BE2C (cell line): ENCODE results near the gene MXD1.

Source experiments
- DNase-seq: peaks from one replicate; pipeline ENCODE4 v3.0.0-alpha.2; 2020
- H3K27me3 ChIP-seq: fragments of 250-450 bp; sonication (Bioruptor Pico); 2 replicates; pipeline ENCODE4 v1.5.1; 2020; ENCODE audit warnings: mild to moderate bottlenecking
- H3K36me3 ChIP-seq: fragments of 250-450 bp; sonication (Bioruptor Pico); 2 replicates; pipeline ENCODE4 v1.5.1; 2020; ENCODE audit warnings: mild to moderate bottlenecking
- H3K4me1 ChIP-seq: fragments of 250-450 bp; sonication (Bioruptor Pico); 2 replicates; pipeline ENCODE4 v1.5.1; 2020
- H3K4me3 ChIP-seq: 2 replicates; pipeline ENCODE4 v1.5.1; 2011; ENCODE audit warnings: low read depth, low read length
- H3K9me3 ChIP-seq: fragments of 250-450 bp; sonication (Bioruptor Pico); 2 replicates; pipeline ENCODE4 v1.5.1; 2020
- CTCF ChIP-seq: IDR thresholded peaks from 2 replicates; pipeline ENCODE4 v1.5.1; 2012; ENCODE audit warnings: mild to moderate bottlenecking, low read depth, low read length

The MXD1 gene

GRCh38 chr2:69972822-69973221 is 57.9 kb downstream of the MXD1 start:
- H3K27me3 ChIP-seq = no peaks in the 10 kb centered on the region
- TF ChIP-seq CTCF = no peak
- no peaks in the 10 kb centered on the region for H3K9me3 ChIP-seq
- H3K36me3 ChIP-seq = no peaks in the 10 kb centered on the region
- H3K4me1 ChIP-seq = no peaks in the 10 kb centered on the region
- DNase-seq = no peak
- no peak overlapping the region for H3K4me3 ChIP-seq

- no peak for TF ChIP-seq CTCF
- no peak for DNase-seq
Observed at GRCh38 chr2:69973335-69973735, 58.4 kb downstream of the MXD1 start.

GRCh38 chr2:69975136-69975852 is 60.4 kb downstream of the MXD1 start:
- H3K4me1 ChIP-seq = no peaks in the 10 kb centered on the region
- no peak overlapping the region for H3K4me3 ChIP-seq
- no peak for TF ChIP-seq CTCF
- H3K27me3 ChIP-seq = no peaks in the 10 kb centered on the region
- no peaks in the 10 kb centered on the region for H3K9me3 ChIP-seq
- no peaks in the 10 kb centered on the region for H3K36me3 ChIP-seq
- DNase-seq = no peak

More at GRCh38 chr2:69973335-69973735, 58.4 kb downstream of the MXD1 start:
- Histone ChIP-seq H3K36me3 (no peaks in the 10 kb centered on the region), H3K4me3 (no peak overlapping the region), H3K9me3 (no peaks in the 10 kb centered on the region), H3K4me1 (no peaks in the 10 kb centered on the region), H3K27me3 (no peaks in the 10 kb centered on the region)

GRCh38 chr2:69975853-69976462 is 61.0 kb downstream of the MXD1 start:
- DNase-seq = no peak

GRCh38 chr2:69977186-69977585 is 62.3 kb downstream of the MXD1 start:
- H3K9me3 ChIP-seq = no peaks in the 10 kb centered on the region
- no peak overlapping the region for H3K4me3 ChIP-seq
- no peaks in the 10 kb centered on the region for H3K4me1 ChIP-seq
- TF ChIP-seq CTCF = no peak
- no peak for DNase-seq
- no peaks in the 10 kb centered on the region for H3K27me3 ChIP-seq
- no peaks in the 10 kb centered on the region for H3K36me3 ChIP-seq

More at GRCh38 chr2:69975853-69976462, 61.0 kb downstream of the MXD1 start:
- Histone ChIP-seq H3K4me3 (no peak overlapping the region), H3K4me1 (no peaks in the 10 kb centered on the region), H3K9me3 (no peaks in the 10 kb centered on the region), H3K36me3 (no peaks in the 10 kb centered on the region), H3K27me3 (no peaks in the 10 kb centered on the region)
- no peak for TF ChIP-seq CTCF

GRCh38 chr2:69977906-69978482 is 63.1 kb downstream of the MXD1 start:
- Histone ChIP-seq H3K27me3 (no peaks in the 10 kb centered on the region), H3K36me3 (no peaks in the 10 kb centered on the region), H3K4me3 (no peak overlapping the region), H3K4me1 (no peaks in the 10 kb centered on the region), H3K9me3 (no peaks in the 10 kb centered on the region)
- TF ChIP-seq CTCF = no peak
- DNase-seq = no peak
